ENCODE data around the gene NRCAM.

- no peak for TF ChIP-seq SREBF2 (IDR thresholded peaks at IDR 0.05)
- TF ChIP-seq, protein P1, sequence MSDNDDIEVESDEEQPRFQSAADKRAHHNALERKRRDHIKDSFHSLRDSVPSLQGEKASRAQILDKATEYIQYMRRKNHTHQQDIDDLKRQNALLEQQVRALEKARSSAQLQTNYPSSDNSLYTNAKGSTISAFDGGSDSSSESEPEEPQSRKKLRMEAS (IDR thresholded peaks at IDR 0.05), result no peak
- TF ChIP-seq EP300 (IDR thresholded peaks at IDR 0.05), result no peak
- TF ChIP-seq CTCF (IDR thresholded peaks at IDR 0.05), result no peak
- no peak for TF ChIP-seq CHD2 (IDR thresholded peaks at IDR 0.05; ENCODE audit: low read length, partially characterized antibody)
- no peak for TF ChIP-seq CBX8 (IDR thresholded peaks at IDR 0.05)
Observed at GRCh38 chr7:108311446-108312168, 144.6 kb downstream of the NRCAM start.
